ENCODE measurements around the gene FRMD4A.

Gene FRMD4A

DNA sequence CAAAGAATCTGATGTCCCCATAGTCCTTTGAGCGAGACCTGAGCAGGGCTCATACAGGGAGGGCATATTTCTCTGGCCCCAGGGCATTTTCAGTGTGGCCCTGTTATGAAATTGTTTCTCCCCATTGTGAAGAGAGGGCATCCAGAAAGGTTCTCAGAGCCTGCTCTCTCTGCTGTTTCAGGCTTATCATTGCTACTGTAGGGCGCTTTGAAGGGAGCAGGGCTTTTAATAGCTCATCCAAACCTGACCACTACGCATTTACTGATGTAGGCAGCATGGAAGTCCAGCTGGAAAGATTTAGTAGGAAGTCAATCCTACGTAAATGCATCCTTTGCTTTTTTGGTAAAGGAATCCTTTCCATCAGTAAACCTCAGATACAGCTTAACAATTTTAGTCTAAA, 675.9 kb downstream of the FRMD4A start:
- FAIRE-seq, result no peak

DNA sequence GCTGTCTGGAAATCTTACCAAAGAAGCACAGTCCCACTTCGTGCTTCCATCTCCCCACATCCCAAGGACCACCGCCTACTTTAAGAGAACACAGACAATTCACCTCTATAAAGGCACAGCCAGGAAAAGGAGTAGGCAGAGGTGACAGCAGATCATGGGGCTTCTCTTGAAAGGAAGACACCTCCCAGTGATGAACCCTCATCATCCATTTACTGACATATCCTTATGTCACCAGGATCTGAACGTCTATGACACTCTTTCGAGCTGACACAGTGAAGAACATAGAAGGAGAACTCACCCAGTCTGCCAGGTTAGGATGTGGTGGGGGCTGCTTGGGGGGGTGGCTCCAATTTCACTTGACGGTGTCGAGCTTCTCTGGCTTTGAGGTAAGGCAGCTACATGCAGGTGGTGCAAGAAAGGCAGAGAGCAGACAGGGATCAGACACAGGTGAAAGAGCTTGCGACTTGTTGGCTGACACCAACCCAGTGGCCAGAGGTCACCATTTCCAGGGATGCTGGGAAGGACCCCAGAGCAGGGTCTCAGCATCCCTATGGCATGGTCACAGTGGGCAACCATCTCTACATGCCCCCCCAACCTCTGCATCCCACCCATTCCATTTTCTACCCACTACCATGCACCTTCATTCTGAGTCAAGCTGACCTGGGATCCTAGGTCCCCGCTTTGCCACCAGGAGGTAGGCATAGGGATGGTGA, 676.5 kb downstream of the FRMD4A start:
- no peak for FAIRE-seq

DNA sequence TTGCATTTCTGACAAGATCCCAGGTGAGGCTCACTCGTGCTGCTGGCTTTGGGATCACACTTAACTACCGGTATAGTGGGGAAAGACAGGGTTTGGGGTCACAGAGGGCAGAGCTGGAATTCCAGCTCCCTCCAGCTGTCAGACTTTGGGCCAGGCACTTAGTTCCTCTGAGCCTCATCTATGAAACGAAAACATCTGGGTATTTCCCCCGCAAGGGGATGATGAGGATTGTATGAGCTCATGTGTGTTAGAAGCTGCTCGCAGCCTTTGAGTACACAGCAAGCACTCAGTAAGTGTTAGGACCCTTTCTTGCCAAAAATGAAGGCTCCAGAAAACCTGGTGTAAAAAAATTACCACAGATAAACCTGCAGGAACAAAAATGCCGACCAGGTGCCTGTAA, 677.9 kb downstream of the FRMD4A start:
- FAIRE-seq, result no peak

DNA sequence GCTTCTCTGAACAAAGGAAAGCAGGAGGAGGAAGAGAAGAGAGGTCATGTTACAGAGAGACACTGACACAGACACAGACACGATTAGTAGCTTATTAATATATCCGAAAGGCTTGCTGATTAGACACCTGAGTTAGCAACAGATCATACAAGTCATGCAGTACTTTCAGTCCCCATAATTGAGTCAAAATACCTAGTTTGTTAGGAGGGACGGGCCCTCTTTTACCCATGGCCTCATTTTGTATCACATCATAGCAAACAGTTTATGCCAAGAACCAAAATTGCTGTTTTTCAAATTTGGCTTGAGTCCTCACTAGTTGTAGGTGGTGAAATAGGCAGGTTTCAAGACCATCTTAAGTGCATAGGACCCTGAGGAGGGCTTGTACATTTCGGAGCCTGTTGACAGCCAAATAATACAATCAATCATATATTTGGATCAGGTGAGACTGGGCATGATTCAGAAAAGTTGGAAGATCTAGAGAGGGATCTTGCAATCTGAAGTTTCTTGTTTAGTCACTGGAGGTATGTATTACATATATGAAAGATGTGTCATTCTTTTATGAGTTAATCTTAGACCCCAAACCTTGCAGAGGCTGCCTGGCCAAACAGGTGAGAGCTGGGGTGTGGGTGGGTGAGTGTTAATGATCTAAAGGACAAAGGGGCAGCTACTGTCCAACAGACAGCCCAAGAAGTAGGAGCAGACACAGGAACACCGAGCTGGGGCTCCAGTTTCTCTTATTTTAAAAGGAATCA, 678.6 kb downstream of the FRMD4A start:
- FAIRE-seq, result no peak

DNA sequence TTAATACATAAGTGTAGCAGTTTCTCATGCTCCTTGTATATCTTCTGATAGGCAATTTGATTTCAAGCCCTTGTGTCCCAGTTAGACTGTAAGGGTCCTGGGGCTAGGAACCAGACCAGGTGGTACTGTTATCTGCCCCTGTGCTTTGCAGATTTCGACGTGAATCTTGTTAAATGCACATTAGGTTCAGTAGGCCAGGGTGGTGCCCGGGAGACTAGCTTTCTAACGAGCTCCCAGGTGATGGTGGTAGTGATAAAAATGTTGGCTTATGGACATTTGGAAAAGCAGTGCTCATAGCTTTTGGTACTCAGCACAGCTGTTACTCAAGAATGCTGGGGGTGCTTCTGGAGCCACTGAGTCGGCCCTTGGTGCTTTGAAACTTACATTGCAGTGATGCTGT, 679.8 kb downstream of the FRMD4A start:
- FAIRE-seq, result no peak

DNA sequence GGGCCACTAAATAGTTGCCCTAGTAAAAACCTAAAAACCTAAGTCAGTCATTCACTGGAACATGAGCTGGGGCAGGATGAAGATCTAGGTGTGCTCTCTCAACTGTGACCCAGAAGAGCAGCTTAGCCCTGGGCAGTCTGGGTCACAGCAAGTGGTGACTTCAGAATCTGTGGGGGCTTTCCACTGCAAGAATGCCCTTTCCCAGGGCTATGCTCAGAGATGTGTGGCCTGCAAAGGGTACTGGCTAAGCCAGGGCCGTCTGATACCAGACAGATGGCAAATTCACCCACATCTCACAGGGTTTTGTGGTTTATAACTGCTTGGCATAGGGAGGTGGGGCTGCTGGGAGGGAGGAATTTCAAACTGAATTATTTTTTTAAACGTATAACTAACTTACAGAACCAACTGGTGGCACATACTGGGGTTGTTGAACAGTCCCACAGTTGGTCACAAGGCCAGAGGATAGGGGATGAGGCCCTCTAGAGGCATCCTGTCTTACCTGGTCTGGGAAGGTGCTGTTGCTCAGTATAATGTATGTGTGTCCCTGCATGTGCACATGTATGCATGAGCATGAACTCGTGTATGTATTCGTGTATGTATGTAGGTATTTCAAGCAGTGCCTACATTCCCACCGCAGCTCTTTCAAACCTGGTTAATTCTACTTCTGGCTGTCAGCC, 680.7 kb downstream of the FRMD4A start:
- FAIRE-seq, result no peak

DNA sequence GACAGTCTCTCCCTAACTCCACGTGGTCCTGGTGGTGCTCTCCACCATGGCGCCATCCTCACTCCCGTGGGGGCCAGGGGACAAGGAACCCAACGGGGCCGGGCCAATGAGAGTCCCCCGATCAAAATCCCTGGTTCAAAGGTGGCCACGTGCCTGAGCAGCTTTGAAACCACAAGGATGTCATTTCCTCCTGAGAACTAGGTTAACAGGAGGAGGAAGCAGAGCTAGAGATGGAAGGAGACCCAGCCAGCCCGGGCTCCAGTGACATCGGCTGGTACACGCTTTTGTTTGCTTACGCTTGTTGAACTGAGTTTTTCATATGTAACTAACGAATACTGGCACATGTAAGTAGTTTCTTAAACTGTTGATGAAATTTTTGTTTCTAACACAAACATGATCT, 682.3 kb downstream of the FRMD4A start:
- no peak for FAIRE-seq

DNA sequence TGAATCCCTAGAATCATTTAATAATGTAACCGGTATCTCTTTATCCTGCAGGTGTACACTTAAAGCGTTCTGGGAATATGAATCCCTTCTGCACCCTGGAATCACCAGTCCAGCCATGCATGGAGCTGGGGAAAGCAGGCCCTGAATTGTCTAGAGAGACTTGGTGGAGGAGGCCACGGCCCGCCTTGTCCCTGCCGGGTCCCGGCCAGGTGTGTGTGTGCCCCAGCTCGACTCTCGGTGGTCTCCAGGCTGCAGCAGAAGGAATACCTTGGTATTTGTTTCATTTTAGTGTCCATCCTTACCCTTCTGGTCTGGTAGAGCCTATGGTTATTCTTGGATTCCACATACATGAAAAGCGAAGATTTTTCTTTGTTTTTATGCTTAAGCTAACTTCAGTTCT, 685.9 kb downstream of the FRMD4A start:
- FAIRE-seq, result no peak

DNA sequence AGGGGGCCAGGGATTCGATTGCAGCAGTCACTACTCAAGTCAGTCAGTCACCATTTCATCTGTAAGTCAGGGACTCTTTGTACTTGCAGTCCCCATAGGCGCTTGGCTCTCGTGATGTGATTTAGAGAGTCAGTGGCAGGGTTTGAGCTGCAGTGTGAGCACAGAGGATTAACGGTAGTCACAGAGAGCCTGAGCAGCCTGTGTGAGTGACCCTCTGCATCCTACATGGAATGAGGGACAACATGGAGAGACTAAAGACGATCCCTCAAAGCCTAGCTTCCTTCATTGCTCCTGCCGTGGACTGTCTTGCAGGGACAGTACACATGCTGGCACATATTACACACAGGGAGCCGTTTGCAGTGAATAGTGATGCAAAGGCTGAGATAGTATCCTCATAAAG, 687.7 kb downstream of the FRMD4A start:
- FAIRE-seq, result no peak

DNA sequence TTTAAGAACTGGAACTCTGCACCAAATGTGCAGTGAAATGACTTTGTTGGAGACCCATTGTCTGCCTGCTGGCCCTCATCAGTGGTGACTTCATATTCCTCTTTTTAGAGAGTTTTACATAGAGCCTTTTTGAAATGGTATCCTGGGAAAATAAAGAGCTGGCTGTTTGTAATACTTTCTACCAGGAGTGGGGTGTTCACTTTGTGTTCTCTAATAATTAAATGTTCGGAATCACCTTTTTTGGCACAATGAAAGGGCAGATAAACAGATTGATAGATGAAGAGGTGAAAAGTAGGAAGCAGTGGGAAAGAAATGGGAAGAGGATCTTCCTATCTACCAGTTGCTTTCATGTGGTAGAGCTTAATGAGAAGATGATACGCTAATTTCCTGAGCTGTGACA, 688.4 kb downstream of the FRMD4A start:
- FAIRE-seq, result no peak

DNA sequence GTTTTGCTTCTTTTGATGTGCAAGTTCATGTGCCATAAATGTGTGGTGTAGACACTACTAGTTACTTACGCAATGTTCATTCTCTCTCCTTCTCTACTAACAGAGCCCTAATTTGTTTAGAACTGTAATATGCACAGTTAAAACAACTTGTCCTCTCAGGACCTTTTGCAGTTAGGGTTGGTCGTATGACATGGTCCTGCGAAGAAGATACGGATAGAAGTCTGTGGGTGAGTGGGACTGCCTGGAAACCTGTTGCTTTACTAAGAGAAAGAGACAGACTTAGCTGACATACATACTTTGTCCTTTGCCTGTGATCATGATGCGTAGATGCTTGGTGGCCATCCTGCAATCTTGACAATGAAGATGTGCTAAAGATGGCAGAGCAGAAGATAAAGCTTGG, 692.8 kb downstream of the FRMD4A start:
- no peak for FAIRE-seq

DNA sequence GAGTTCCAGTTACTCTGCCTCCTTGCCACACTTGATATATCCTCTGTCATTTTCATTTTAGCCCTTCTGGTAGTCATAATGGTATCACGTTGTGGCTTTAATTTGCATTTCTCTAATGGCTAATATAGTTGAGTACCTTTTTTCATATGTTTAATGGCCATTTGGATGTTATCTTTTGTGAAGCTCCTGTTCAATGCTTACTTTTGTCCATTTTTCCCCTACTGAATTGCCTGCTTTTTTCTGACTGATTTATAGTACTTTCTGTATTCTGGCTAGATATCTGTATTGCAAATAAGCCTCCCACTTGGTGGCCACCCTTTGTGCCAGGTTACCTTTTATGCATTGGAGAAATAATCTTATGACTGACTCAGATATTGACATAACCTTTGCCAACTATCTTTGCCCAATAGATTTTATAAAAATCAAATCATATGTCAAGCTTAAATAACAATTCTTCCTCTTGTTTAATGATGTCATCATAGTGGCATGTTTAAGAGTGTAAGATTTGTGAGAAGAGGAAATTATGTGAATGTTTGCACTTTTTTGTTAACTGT, 693.3 kb downstream of the FRMD4A start:
- FAIRE-seq, result no peak

DNA sequence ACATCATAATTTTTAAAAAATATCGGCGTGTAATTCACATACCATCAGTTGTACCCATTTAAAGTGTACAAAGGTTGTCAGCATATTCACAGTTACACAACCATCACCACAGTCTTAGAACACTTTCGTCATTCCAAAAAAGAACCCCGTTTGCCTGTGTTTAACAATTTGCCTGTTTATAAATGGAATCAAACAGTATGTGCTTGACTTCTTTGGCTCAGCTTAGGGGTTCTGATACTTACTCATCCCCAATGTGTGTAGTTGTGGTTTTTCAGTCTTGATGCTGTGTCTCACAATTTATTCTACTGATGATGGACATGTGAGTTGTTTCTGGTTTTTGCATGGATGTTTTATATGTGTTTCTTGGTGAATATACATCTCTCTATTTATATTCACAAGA, 693.9 kb downstream of the FRMD4A start:
- FAIRE-seq, result no peak

DNA sequence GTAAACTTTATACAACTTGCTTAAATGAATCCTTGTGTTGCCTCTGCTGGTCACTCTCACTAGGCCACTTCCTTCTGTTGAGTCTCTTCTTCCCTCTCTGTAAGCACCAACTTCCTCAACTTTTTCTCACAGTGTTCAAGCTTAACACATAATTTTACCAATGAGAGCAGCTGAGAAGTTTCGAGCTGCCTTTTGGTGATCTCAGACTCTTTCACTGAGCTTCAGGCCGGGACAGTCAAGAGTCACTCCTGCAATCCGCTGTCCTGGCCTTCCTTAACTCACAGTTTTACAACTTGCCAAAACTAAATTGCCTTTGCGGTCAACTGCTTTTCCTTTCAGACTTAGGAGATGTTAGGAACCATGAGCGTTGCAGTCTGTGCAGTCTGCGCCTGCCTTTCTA, 696.5 kb downstream of the FRMD4A start:
- FAIRE-seq, result no peak

DNA sequence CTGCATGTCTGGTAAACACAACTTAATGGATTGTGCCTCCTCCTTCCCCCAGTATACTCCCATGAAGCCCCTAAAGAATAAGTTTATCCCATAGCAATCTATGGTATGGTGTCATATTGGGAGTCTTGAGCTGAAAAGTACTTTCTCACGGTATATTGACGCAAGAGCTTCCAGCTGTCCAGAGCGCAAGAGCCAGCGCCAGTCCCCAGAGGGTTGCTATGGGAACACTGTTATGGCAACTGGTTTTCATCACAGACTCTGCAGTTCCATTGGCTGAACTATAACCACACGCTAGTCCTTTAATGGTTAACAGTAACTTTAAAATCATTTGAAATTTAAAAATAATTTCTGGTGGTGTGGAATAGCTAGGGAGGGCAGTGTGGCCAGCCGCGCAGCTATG, 697.0 kb downstream of the FRMD4A start:
- no peak for FAIRE-seq

DNA sequence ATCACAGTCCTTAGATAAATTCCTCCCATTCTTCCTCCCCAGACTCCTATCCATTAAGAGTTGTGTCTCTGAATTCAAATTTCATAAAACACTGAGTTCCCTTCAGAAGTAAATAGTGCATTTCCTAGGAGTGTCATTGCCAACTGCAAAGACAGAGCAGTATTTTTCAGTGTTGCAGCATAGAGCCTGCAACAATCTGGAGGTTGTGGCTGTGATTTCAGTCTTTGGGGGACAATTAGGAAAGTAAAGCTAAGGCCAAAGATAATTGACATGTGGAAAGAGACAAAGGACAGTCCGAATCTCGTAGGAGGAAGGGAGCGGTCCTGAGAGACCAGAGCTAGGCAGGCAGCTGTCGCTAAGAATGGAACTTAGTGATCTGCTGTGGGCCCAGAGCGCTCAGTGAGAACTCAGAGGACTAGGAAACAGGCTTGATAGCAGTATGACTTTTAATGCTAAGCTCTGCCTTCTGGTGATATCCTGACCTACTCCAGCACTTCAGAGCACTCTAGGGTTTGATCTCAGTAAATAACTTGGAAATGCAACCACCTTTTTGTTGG, 697.8 kb downstream of the FRMD4A start:
- FAIRE-seq, result no peak

DNA sequence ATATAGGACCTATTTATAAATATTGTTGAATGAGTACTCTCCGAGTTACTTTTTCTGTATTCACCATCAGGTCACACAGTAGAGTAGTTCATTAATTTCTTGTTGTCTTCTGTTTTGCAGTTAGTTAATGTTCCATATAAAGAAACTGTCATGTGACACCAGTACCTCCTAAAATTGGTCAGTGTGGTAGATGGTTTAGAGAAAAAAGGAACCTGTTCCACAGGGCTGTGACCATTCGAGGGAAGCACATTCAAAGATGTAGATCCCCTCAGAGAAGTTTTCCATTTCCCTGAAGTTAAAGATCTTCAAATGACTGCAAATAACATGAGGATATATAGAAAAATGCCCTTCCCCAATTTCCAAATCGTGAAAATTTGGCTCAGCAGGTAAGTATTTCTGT, 698.3 kb downstream of the FRMD4A start:
- no peak for FAIRE-seq

DNA sequence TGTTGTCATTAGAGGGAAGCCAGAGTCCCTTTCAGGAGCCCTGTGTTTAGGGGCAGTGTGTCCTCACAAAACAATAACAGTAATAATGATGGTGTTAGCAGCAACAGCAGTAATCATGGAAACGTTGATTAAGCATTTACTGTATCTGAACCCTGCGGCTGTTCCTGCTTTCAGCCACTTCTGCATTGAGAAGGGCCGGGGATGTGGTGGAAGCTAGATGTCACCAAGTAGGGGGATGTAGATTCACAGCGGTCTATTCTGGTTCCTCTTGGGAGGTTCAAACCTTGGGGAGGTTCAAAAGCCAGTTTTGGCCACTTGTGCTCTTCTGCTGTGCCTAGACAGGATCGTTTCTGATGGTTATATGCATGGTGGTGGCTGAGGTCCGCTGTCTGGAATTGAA, 699.1 kb downstream of the FRMD4A start:
- no peak for FAIRE-seq

DNA sequence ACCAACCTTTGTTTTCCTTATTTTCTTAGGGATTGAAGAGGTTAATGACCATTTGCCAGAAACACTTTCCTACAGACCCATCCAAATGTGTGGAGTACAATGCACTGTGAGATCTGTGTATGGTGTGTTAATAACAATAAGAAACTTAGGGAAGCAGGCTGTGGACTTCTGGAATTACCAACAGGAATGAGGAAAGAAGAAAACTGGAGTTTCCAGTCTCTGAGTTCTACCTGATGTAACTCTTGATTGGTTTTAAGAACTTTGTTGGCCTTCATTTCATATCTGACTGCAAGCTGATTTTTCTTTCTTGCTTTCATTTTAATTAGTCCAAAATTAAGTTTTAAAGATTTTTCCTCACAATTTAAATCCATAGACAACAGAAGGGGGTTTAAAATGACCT, 700.5 kb downstream of the FRMD4A start:
- FAIRE-seq, result no peak

DNA sequence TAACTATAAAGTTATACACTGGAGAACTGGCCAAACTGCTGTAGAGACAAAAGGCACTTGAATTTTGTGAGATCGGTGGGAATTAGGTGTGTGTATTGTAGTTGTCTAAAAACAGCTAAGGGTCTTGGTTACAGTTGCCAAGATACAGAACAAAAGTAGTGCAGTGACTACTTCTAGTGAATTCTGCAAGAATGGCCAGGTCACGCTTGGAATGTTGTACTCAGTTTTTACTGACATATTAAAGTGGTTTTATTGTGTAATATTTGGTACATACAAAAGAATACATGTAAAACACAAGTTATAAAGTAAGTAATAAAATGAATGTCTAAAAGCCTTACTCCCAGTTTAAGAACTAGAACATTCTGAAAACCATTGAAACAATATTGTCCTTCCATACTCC, 701.6 kb downstream of the FRMD4A start:
- FAIRE-seq, result no peak

DNA sequence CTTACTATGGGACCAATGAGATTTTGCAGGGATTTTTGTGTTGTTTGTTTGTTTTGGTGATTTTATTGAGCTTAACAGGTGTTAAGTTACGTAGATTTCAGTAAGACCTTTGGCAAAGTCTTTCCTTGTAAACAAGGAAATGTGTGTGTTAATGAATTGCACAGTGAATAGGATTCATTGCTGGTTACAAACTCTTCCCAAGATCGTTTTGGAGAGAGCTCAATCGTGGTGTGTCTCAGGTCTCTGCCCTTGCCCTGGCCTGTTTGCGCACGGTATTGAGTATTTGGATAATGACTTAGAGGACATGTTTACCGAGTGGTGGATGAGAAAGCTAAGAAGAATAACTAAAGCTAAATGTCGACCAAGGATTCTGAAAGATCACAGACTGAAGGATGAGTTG, 702.1 kb downstream of the FRMD4A start:
- no peak for FAIRE-seq

DNA sequence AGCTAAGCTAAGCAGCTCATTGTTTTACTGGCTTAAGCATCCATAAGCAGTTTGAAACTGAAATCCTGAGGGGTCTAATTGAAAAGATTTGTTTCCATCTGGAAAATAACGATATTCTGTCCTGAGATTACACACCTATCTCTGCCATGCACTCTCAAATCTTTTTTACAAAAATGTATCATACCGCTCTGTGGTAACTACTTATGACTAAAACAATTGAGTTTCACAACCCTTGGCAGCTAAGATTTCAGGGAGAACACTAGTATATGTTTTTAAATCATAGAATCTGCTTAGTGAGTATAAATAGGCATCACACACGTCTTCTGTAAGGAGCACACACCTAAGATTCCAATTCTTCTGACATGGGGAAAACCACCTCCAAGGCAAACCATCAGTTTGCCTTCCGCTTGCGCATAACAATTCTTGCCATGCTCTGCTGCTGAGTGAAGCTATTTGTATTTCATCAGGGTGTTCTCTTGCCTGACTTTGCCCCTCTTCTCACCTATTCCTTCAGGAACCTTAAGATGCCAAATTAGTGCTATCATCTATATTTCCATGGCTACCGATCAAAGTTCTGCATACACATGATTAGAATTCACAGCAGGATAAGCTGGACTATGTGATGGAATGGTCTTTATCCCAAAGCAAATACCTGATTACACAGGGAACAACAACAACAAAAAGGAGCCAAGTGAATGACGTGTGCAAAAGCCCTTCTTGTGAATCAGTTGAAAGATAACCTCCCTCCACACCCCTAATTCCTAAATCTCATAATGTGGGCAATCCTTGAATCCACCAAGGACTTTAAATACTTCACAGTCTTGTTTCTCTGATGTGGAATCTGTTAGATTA, 703.0 kb downstream of the FRMD4A start:
- FAIRE-seq, result no peak

DNA sequence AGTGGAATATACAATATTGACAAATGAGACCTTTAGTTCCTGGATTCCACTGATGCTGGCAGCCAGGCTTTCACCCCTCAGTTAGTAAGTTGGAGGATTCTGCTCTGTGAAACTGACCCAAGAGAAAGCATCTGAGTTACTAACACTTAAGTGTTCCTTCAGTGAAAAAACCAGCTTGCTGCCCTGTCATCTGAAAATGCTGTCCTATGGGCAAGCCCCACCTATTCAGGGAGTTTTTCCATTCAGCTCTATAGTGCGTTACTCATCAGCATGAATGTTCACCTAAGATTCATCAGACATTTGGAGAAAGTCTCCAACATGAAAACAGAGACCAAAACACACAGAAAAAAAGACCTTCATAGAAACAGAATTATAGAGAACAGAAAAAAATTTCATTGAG, 706.1 kb downstream of the FRMD4A start:
- no peak for FAIRE-seq
